Fibroblast of skin of right quadriceps (primary cell): ENCODE data around the gene PLEKHM1.
"Not testable (repeated sequence)": the region's sequence is repeated elsewhere in the genome, so short reads cannot be mapped to it uniquely, and the experiment has no call there.

Source experiments
- DNase-seq: peaks from one replicate; pipeline ENCODE4 v3.0.0-alpha.2; 2013

PLEKHM1 gene

DNA sequence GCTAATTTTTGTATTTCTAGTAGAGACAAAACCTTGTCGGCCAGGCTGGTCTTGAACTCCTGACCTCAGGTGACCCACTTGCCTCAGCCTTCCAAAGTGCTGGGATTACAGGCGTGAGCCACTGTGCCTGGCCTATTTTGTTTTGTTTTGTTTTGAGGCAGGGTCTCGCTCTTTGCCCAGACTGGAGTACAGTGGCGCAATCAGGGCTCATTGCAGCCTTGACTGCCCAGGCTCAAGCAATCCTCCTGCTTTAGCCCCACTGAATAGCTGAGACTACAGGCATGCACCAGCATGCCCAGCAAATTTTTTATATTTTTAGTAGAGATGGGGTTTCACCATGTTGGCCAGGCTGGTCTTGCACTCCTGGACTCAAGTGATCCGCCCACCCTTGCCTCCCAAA, 30.1 kb downstream of the PLEKHM1 start:
- not testable (repeated sequence) for DNase-seq

DNA sequence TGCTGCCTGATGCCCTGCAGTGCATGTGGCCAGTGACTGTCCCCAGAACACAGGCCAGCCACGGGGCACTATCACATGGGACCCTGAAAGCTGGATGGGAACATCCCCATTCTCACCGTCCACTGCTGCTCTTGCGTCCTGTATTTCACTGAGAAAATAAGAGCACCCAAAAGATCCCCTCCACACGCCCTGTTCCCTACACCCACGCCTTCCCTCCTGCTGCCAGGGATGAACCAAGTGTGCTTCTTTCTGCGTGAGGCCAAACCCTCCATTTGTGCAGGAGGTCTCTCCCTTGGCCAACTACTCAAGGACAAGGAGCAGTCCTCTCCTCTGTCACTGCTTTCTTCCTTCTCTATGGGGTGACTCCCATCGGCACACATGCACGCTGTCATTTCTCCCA, 36.2 kb downstream of the PLEKHM1 start:
- DNase-seq = not testable (repeated sequence)

DNA sequence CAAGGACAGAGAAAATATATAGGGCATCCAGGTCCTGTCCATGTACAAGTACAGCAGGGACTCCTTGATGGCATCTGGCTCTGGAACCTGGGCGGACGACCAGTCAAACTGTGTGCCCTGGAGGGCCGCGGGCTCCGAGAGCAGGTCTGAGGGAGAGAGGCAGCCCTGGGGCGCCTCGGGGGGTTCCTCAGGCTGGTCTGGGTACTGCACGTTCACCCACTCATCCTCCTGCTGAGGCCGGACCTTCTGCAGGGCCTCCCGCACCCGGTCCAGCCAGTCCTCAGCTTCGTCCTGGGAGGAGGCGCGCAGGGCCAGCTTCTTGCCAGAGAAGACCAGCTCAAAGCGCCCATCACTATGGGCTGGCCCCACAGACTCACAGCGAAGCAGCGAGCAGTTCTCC, 36.8 kb downstream of the PLEKHM1 start:
- not testable (repeated sequence) for DNase-seq

DNA sequence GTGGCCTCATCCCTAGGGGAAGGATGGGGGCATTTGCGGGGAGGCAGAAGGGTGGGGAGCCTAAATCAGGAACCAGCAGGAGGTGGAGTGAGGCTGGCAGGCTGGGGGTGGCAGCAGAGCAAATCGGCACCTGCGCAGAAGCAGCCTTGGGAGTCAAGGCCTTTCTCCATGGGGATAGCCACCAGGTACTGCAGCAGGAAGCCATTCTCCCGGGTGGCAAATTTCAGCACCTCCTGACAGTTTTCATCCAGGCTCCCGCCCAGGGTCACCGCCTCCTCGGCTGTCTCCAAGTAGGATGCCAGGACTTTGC, 37.3 kb downstream of the PLEKHM1 start:
- DNase-seq = not testable (repeated sequence)

DNA sequence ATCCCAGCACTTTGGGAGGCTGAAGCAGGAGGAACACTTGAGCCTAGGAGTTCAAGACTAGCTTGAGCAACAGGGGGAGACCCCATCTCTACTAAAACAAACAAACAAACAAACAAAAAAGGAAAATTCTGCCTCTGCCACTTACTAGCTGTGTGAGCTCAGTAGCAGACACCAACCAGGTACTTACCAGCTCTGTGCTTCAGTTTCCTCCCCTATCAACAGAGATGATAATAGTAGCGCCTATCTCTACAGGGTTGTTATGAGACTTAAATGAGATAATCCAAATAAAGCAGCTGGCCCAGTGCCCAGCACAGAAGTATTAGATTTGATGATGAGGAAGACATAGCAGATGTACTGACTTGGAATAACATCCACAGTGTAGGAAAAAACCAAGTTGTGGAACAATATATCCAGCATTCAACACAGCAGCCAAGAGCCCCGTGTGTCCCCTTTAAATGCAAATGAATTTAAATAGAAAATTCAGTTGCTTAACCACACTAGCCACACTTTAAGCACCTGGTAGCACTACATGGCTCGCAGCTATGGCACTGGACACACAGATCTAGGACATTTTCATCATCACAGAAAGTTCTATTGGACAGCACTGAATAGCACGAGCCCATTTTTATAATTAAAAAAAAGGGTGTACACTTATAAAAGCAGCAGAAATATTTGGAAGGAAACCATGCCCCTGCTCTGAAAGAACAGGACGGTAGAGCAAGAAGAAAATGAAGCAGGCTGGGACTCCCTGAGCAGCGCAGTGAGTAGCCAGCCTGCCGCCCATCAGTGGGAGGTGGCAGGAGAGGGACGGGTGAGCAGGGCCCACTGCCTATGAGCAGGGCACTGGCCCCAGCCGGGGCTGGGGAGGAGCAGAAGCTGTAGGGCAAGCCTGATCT, 37.9 kb downstream of the PLEKHM1 start:
- DNase-seq = not testable (repeated sequence)

DNA sequence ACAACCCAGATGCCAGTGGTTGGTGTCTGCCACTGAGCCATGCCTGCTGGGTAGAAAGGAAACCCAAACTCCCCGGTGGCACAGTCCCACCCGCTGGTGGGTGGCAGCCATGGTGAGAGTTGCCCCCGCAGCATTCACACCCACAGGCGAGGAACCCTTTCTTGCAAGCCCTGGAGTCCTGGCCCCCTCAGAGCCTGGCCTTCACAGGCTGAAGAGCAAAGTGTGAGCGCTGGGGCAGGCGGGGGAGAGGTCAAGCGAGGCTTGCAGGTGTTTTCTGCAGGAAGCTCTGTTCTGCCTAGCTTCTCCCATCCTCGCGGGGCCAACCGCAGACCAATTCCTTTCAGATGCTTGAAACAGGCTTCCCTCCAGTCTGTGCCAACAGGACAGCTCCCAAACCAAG, 38.9 kb downstream of the PLEKHM1 start:
- DNase-seq = not testable (repeated sequence)

DNA sequence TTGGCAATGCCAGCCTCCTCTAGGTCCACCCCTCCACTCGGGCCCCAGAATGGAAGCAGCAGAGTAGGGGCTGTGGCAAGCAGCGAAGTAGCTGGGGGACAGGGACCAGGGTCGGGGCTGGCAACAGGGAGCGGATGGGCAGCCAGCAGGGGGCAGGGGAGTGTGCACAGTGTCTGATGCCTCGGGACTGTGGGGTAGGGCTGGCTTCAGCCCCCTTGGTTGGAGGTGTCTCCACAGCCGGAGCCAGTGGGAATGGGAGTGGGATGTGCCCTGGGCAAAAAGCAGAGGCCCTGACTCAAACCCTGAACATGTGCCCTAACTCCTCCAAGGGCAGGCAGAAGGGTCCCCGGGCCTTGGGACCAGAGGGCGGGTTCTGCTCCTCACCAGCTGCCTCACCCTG, 39.4 kb downstream of the PLEKHM1 start:
- DNase-seq = no peak

DNA sequence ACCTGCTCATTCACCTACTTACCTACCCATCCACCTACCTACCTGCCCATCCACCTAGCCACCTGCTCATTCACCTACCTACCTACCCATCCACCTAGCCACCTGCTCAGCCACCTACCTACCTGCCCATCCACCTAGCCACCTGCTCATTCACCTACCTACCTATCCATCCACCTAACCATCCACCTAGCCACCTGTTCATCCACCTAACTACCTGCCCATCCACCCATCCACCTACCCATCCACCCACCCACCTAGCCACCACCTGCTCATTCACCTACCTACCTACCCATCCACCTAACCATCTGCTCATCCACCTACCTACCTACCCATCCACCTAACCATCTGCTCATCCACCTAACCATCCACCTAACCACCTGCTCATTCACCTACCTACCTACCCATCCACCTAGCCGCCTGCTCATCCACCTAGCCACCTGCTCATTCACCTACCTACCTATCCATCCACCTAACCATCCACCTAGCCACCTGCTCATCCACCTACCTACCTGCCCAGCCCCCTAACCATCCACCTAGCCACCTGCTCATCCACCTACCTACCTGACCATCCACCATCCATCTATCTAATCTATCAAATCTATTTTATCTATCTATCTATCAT, 40.7 kb downstream of the PLEKHM1 start:
- DNase-seq = not testable (repeated sequence)

DNA sequence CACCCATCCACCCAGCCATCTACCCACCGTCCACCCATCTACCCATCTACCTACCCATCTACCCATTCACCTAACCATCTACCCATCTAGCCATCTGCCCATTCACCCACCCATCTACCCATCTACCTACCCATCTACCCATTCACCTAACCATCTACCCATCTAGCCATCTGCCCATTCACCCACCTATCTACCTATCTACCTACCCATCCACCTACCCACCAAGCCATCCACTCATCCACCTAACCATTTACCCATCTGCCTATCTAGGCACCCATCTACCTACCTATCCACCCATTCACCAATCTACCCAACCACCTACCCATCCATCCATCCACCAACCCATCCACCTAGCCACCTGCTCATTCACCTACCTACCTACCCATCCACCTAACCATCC, 41.3 kb downstream of the PLEKHM1 start:
- not testable (repeated sequence) for DNase-seq

DNA sequence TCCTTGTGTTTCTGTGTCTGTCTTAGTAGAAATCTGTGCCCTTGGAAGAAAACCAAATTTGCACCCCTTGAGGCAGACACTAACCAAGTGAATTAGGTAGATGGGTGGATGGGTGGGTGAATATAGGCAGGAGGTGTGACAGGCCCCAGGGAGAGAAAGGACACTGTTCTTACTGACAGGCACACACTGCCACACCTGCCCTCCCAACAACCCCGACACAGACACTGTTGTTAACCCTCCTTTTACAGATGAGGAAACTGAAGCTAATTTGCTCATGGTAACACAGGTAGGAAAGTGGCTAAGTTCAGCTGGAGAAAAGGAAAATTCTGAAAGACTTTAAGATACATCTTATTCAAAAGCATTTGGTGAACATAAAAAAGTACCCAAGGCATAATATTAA, 42.0 kb downstream of the PLEKHM1 start:
- not testable (repeated sequence) for DNase-seq

DNA sequence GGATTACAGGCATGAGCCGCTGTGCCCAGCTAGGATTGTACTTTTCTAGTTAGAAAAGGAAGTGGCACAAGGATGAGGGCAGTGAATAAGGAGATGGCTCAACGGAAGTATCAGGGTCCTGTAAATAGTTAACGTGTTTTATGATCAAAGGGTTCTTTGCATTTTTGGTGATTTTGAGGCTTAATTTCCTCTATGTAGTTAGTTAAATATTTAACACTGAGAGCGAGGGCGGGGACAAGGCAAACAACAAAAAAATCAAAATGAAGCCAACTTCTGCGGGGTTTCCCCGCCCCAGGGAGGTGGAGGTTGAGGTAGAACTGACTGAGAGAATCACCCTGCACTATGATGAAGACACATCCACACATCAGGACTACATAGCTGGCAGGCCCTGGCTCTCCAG, 42.5 kb downstream of the PLEKHM1 start:
- not testable (repeated sequence) for DNase-seq

DNA sequence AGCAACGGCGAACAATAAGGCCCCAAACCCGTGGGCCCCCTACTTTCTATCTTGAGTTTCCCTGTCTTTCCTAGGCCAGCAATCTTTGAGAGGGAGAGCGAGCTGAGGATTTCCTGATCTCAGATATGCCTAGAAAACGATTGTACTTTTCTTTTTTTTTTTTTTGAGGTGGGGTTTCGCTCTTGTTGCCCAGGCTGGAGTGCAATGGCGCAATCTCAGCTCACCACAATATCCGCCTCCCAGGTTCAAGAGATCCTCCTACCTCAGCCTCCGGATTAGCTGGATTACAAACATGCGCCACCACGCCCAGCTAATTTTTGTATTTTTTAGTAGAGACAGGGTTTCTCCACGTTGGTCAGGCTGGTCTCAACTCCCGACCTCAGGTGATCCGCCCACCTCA, 42.9 kb downstream of the PLEKHM1 start:
- not testable (repeated sequence) for DNase-seq

DNA sequence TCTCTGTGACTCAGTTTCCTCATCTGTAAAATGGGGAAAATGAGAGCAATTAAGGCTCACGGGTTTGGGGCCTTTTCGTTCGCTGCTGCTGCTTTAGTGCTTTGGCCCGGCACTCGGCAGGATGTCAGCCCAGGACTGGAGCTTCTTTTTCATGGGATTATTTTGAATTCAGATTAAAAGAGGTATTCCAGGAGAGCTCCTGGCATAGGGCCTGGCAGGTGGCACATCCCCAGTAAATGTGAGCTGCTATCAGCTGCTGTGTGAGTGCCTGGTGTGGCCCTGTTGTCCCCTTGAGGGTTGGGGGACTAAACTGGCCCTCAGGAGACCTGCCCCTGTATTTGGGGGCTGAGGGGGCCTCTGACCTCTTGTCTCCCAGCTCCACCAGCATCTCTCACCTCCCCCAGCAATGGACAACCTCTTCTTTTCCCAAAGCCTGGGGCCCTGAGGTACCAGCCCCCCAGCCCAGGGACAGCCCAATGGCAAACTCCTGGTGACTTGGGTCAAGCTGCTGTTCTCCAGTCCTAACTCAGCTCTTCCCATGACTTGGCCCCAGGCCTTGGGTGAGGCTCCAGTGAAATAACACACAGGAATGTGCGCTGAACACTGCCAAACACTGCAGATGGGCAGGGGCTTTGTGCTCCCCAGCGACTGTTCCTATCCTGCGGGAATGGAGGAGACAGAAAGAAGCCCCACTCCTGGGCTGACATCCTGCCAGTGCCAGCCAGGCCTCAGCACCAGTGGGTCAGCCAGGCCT, 43.5 kb downstream of the PLEKHM1 start:
- DNase-seq = not testable (repeated sequence)

DNA sequence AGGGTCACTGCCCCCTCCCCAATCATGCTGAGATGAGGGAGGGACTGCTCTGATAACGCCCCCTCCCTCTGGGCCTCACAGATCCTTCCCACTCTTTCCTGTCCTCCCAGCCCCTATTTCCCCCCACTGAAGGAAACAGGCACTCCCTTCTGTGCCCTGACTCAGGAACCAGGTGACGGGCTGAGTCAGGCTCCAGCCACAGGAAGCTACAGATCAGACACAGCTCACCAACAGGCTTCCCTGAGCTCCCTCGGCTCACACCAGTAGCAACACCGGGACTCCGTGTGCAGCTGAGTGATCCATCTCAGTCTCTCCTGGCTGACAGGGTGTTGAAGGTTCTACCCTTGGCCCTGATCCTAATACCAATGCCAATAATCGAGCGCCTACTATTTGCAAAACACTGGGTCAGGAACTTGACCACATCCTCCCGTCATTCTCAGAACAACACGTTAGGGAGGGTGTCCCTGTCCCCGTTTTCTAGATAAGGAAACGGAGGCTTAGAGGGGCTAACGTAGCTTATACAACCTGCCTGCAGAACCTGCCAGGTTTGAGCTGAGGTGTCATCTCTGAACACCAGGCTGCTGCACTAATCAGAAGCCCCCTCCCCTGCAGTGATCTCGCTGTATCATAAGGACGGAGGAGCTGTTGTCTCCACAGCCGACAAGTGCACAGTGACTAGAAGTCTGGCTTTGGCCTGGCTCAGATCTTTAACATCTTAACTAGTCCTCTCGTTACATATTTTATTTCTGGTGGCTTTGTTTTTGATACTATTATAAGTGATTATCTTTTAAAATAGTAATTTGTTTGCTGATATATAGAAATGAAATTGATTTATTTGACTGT, 44.4 kb downstream of the PLEKHM1 start:
- DNase-seq = peak; percentile 40

DNA sequence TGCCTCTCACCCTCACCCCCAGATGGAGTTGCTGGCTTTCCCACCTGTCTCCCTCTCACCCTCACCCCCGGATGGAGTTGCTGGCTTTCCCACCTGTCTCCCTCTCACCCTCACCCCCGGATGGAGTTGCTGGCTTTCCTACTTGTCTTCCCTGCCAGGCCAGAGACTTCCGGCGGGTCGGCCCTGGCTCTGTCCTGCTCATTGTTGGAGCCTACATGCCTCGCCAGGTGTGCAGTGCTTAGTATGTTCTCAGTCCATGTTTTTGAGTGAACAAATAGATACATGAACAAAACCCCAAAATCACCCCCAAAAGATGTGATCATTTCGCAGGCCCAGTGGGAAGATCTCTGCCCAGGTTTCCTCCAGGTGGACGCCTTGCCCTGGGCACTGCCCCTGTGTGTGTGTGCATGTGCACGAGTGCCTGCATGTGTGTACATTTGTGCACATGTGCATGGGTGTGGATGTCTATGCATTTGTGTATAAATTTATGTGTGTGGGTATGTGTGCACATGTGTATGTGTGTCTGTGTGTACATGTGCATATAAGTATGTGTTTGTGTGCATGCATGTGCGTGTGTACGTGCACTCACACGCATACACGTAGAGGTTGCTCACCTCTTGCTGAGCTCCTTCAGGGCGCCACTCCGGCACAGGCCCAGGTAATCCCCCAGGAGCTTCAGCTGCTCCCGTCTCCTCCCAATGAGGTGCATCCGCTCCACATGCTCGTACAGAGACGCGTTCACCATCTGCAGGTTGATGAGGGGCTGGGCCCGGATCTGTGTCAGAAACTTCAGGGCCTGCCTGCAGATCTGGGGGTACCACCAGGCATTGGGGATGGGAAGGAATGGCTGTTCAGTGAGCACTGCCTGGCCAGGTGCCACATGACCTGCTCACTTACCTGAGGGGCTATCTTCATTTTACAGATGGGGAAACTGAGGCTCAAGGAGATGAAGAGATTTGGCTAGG, 45.4 kb downstream of the PLEKHM1 start:
- not testable (repeated sequence) for DNase-seq

DNA sequence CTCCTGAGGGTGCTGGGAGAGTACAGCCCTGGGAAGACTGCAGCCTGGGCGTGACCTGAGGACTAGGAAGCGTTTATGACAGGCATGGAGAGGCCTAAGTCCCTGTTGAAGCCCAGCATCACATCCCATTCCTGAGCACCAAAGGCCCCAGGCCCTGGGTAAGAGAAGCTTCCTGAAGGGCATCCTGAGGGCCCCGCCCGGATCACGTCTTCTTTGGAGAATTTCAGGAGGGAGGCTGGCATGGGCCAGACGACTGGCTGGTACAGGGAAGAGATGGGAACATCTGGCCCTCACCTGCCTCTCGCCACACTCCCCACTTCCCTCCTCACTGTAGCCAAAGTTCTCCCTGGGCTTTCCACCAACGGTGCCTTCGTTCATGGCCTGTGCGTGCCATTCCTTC, 46.2 kb downstream of the PLEKHM1 start:
- DNase-seq = not testable (repeated sequence)

DNA sequence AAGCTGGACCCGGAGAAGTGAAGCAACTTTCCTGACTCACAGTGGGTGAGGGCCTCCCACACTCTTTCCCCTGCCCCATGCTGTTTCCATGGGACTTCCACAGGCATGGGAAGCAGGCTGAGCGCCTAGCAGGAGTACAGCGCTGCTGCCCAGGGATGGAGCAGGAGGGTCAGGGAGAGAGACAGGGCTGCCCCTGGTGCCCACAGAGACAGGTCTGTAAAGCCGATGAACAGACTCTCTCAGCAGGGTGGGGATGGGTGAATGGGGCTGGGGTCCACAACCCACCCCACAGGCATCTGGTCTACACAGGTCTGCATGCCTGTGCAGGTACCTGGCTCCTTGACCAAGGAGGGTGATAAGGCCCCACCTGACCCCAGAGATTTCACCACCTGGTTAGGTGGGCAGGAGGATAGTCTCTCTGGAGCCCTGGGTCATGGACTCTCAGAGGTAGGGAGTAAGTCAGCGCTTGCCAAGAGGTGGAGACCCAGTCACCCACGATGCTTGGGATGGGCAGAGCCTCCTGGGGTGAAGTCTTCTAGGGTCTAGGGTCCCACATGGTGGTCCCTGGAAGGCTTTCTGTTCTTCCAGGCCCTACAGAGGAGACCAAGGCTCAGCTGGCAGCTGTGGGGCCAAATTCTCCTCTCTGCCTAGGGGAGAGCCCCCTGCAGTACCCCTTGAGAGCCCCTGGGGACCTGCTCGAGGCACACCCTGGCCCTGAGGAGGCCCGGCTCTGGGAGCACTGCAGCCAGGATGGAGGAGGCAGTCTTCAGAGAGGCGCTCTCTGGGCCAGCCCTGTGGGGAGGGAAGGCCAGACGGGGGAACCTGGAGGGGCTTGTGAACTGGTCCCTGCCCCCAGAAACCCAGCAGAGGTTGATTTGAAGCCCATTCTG, 46.9 kb downstream of the PLEKHM1 start:
- not testable (repeated sequence) for DNase-seq

DNA sequence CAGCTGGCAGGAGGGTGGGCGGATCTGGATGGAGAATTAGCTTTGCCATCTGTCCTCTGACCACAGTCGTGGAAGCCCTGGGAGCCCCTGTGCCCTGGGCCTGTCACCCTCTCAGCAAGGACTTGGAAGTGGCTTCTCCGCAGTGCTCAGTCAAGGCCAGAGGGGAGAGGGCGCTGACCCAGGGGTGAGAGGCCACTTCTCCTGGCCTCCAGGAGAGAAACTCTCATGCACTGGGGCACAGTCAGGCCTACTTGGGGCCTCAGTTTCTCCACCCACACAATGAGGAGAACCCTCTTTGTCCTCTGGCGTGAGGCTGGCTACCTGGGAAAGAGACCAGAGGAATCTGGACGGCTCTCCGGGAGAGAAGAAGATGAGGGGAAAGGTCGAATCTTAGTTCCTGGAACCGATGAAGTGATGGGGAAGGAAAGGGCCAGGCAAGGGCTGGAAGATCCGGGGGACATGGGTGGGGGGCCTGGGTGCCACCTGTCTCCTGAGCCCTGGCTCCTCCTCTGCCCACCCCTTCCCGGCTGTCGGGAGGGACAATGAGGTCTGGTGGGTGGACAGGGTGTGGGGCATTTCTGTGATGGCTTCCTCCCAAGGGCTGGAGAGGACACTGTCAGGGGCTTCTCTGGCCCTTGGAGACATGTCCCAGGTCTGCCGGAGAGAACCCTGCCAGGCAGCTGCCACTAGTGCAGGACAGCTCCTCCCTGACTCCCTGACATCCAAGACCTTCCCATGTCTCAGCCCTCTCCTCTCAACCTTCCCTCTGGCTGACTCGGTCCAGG, 48.8 kb downstream of the PLEKHM1 start:
- DNase-seq = no peak

DNA sequence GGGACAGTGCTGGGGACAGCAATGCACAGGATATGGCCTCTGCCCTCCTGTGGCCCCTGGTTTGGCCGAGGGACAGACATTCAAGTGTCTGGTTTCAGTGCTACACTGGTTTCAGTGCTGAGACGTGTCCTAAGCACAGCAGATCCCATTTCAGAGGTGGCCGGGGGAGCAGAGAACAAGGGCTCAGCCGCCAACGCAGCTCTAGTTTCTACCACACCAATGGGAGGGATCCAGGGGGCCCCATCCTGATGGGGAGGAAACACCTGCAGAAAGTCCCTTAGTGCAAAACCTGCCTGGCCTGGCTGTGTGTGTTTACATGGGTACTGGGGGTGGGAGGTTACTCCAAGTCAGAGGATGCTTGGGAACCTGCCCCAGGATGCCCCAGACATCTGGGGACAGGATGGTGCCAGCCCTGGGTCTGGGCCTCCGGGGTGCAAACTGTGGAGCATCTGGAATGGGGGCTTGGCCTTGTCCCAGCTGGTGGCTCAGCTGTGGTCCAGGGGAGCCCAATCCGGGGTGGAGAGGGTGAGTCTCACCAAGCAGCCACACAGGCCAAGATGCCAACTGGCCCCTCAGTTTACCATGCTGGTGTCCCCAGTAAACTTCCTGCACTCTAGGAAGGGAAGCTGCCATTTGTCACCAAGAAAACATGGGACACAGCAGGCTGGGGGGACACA, 49.5 kb downstream of the PLEKHM1 start:
- DNase-seq = not testable (repeated sequence)
